Measurements from ENCODE around the gene SUGP2.
A peak's percentile ranks its signal among the peaks of the same experiment; 100 is the strongest.

Gene SUGP2

DNA sequence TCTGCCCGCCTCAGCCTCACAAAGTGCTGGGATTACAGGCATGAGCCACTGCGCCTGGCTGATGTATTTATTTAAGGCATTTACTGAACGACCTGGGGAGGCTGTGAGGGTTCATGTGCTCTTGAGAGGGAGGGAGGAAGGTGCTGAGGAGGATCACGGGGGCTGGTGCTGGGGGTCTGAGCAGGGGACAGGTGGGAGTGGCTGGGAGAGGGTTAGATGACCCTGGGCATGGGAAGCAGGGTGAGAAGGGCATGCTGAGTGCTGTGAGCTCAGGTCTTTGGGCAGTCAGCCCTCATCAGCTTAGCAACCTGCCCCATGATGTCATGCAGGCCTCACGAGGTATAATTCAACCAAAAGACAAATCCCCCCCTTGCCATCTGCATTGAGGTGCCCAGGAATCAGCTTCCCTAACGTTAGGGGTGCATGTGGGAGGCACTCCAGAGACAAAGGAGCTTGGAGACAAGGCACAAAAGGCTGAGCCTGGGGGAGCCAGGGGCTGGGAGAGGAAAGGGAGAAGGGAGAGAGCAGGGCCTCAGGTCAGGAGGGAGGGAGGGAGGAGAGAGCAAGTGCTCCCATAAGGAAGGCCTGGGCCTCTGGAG lies 36.4 kb downstream of the SUGP2 start:
- ATAC-seq (ENCODE audit: insufficient read depth, low read depth) (no peak), DNase-seq (no peak)
- no peak overlapping the region for H3K4me2 ChIP-seq (ENCODE audit: insufficient read depth, low read length)
- no peaks in the 10 kb centered on the region for H3K4me1 ChIP-seq (ENCODE audit: insufficient read depth, low read length)
- H3K9ac ChIP-seq (ENCODE audit: low read depth, low read length), result no peak overlapping the region
- H4K20me1 ChIP-seq (ENCODE audit: insufficient read depth, low read length), result peaks cover 24% of the 10 kb centered on the region; the same call in 1 of the 2 replicates
- no peaks in the 10 kb centered on the region for H3K9me3 ChIP-seq (ENCODE audit: insufficient read depth, low read length, severe bottlenecking)
- peaks cover 92% of the 10 kb centered on the region for H3K36me3 ChIP-seq (ENCODE audit: insufficient read depth, low read length)
- H3K79me2 ChIP-seq (ENCODE audit: insufficient read depth, low read length), result no peaks in the 10 kb centered on the region
- no peak overlapping the region for H3K4me3 ChIP-seq (ENCODE audit: low read depth in 1 of 2, low read length in 2 of 2)
- H3K27ac ChIP-seq (ENCODE audit: low read length), result no peak overlapping the region
- H3K27me3 ChIP-seq (ENCODE audit: insufficient read depth, low read length, poor library complexity), result no peaks in the 10 kb centered on the region
- TF ChIP-seq, protein P1, sequence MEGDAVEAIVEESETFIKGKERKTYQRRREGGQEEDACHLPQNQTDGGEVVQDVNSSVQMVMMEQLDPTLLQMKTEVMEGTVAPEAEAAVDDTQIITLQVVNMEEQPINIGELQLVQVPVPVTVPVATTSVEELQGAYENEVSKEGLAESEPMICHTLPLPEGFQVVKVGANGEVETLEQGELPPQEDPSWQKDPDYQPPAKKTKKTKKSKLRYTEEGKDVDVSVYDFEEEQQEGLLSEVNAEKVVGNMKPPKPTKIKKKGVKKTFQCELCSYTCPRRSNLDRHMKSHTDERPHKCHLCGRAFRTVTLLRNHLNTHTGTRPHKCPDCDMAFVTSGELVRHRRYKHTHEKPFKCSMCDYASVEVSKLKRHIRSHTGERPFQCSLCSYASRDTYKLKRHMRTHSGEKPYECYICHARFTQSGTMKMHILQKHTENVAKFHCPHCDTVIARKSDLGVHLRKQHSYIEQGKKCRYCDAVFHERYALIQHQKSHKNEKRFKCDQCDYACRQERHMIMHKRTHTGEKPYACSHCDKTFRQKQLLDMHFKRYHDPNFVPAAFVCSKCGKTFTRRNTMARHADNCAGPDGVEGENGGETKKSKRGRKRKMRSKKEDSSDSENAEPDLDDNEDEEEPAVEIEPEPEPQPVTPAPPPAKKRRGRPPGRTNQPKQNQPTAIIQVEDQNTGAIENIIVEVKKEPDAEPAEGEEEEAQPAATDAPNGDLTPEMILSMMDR (IDR thresholded peaks at IDR 0.05; ENCODE audit: borderline replicate concordance, extremely low read depth, low read length, poor library complexity, severe bottlenecking), result no peak
- TF ChIP-seq EZH2 (IDR thresholded peaks at IDR 0.05; ENCODE audit: borderline replicate concordance, low read depth, low read length, severe bottlenecking), result no peak
- no peak overlapping the region for H2AFZ ChIP-seq (ENCODE audit: low read depth, low read length)

- Histone ChIP-seq H3K4me1 (ENCODE audit: insufficient read depth, low read length) (no peaks in the 10 kb centered on the region), H4K20me1 (ENCODE audit: insufficient read depth, low read length) (peaks cover 28% of the 10 kb centered on the region; the same call in 1 of the 2 replicates), H3K9me3 (ENCODE audit: insufficient read depth, low read length, severe bottlenecking) (no peaks in the 10 kb centered on the region), H2AFZ (ENCODE audit: low read depth, low read length) (no peak overlapping the region), H3K36me3 (ENCODE audit: insufficient read depth, low read length) (peaks cover 92% of the 10 kb centered on the region), H3K4me3 (ENCODE audit: low read depth in 1 of 2, low read length in 2 of 2) (no peak overlapping the region), H3K4me2 (ENCODE audit: insufficient read depth, low read length) (no peak overlapping the region), H3K9ac (ENCODE audit: low read depth, low read length) (no peak overlapping the region), H3K79me2 (ENCODE audit: insufficient read depth, low read length) (no peaks in the 10 kb centered on the region), H3K27me3 (ENCODE audit: insufficient read depth, low read length, poor library complexity) (no peaks in the 10 kb centered on the region), H3K27ac (ENCODE audit: low read length) (no peak overlapping the region)
- ATAC-seq (ENCODE audit: insufficient read depth, low read depth), result no peak
- no peak for TF ChIP-seq EZH2 (IDR thresholded peaks at IDR 0.05; ENCODE audit: borderline replicate concordance, low read depth, low read length, severe bottlenecking)
- TF ChIP-seq, protein P1 (IDR thresholded peaks at IDR 0.05; ENCODE audit: borderline replicate concordance, extremely low read depth, low read length, poor library complexity, severe bottlenecking), result no peak
- DNase-seq, result no peak
These were observed 37.0 kb downstream of the SUGP2 start for GRCh38 chr19:18996351-18996750.

DNA sequence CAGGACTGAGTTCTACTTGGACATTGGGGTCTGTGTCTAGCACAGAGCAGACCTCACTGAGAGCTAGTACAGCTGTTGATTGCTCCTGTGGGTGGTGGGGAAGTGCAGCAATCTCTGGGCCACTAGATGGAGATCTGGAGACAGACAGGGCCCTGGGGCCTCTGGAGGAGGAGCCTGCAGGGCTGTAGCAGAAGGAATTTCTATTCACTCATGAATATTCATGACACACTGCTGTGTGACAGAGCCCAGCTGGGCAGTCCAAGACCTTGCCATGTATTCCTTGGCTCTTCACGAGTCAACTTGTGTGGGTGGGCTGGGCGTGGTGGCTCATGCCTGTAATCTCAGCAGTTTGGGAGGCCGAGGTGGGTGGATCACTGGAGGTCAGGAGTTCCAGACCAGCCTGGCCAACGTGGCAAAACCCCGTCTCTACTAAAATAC lies 37.5 kb downstream of the SUGP2 start:
- Histone ChIP-seq H3K4me3 (ENCODE audit: low read depth in 1 of 2, low read length in 2 of 2) (no peak overlapping the region), H3K4me1 (ENCODE audit: insufficient read depth, low read length) (no peaks in the 10 kb centered on the region), H3K4me2 (ENCODE audit: insufficient read depth, low read length) (no peak overlapping the region), H3K9ac (ENCODE audit: low read depth, low read length) (no peak overlapping the region), H3K79me2 (ENCODE audit: insufficient read depth, low read length) (no peaks in the 10 kb centered on the region), H2AFZ (ENCODE audit: low read depth, low read length) (no peak overlapping the region), H3K9me3 (ENCODE audit: insufficient read depth, low read length, severe bottlenecking) (no peaks in the 10 kb centered on the region), H3K36me3 (ENCODE audit: insufficient read depth, low read length) (peaks cover 92% of the 10 kb centered on the region), H3K27ac (ENCODE audit: low read length) (no peak overlapping the region), H4K20me1 (ENCODE audit: insufficient read depth, low read length) (peaks cover 32% of the 10 kb centered on the region; the same call in 1 of the 2 replicates), H3K27me3 (ENCODE audit: insufficient read depth, low read length, poor library complexity) (no peaks in the 10 kb centered on the region)
- TF ChIP-seq, protein P1 (IDR thresholded peaks at IDR 0.05; ENCODE audit: borderline replicate concordance, extremely low read depth, low read length, poor library complexity, severe bottlenecking), result peak; percentile 59
- TF ChIP-seq EZH2 (IDR thresholded peaks at IDR 0.05; ENCODE audit: borderline replicate concordance, low read depth, low read length, severe bottlenecking), result no peak
- ATAC-seq (ENCODE audit: insufficient read depth, low read depth), result peak; percentile 76
- DNase-seq, result peak; percentile 52

All from DND-41 (cell line).